ENCODE results near the gene SLC6A6.

The SLC6A6 gene

DNA sequence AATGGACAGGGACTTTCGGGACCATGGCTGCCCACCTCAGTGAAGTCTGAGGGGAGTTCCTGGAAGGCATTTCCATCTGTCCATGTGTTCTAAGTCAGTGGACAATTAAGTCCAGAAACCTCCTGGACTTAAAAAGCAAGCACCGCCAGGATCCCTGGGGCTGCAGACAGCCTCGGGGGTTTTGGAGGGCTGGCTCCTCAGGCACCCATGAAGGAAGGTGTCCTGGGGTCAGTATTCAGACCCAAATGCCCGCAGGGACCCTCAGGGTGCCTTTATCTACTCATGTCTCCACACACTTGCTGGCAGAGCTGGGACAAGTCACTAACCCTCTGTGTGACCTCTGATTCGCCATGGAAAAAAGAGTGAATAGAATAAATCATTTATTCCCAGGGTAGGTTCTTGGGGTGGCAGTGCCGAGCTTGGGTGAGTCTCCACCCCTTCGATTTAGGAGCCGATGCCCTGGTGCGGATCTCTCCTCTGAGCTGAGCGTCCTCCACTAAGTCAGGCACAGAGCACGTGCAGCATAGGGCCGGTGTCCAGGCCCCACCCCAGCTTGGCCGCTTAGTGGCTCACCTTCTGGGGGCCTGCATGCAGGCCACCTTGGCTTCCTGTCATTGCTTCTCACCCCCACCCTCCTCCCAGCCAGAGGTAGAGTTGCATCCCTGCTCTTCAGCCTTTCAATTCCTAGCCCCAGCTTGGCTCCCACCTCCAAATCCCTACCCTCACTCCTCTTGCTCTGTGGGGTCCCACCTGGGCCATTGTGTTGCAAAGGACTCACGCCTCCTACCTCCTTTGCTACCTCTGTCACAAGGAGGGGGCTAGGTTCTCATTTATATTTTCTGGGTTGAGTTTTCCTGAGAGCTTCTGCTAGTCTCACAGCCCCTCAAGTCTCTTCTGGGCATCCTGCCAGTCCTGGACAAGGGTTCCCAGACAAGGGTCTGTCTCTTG lies 19.9 kb downstream of the SLC6A6 start:
- no peak for DNase-seq (ENCODE audit: low spot score)

- DNase-seq (ENCODE audit: low spot score), result peak; percentile 76
Observed at GRCh38 chr3:14423197-14423743, 20.9 kb downstream of the SLC6A6 start.

GRCh38 chr3:14423963-14424362 lies 21.6 kb downstream of the SLC6A6 start:
- DNase-seq (ENCODE audit: low spot score), result no peak

DNA sequence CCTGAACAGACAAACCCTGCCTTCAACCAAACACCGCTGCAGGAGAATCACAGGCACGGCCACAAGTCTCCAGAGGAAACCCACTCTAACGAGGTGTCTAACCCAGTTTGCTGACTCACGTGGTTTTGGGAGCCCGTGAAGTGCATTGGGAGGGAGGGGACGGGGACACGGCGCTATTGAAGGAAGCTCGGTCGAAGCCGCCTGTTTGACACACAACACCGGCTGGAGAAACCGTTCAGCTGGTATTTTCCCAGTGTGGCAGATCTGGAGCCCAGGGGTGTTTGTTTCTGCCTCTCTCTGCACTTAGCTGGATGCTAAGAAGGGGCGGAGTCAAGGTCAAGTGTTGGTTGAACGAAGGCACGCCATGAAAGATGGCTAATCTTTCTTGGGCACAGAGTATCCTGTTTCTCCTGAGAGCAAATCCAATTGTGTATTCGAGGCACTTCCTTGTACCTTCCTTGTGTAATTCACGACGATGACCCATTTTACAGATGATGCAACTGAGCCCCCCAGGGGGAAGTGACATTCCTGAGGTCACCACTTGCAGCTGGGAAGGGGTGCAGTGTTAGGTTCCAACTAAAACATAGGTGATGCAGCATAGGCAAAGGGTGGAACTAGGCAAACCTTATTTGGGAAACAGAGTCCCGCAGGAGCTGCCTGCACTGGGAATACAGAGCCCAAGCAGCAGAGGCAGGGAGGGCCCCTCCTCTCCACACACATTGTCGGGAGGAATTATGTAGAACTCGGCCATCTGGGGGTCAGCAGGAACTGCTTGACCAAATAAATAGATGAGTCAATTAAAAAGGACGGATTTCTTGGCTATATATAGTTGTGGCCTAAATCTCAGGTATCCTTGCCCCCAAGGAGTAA lies 22.5 kb downstream of the SLC6A6 start:
- DNase-seq (ENCODE audit: low spot score), result no peak

- peak; percentile 66 for DNase-seq (ENCODE audit: low spot score)
Observed at GRCh38 chr3:14425581-14426304, 23.3 kb downstream of the SLC6A6 start.

GRCh38 chr3:14426305-14426620 lies 23.9 kb downstream of the SLC6A6 start:
- no peak for DNase-seq (ENCODE audit: low spot score)

DNA sequence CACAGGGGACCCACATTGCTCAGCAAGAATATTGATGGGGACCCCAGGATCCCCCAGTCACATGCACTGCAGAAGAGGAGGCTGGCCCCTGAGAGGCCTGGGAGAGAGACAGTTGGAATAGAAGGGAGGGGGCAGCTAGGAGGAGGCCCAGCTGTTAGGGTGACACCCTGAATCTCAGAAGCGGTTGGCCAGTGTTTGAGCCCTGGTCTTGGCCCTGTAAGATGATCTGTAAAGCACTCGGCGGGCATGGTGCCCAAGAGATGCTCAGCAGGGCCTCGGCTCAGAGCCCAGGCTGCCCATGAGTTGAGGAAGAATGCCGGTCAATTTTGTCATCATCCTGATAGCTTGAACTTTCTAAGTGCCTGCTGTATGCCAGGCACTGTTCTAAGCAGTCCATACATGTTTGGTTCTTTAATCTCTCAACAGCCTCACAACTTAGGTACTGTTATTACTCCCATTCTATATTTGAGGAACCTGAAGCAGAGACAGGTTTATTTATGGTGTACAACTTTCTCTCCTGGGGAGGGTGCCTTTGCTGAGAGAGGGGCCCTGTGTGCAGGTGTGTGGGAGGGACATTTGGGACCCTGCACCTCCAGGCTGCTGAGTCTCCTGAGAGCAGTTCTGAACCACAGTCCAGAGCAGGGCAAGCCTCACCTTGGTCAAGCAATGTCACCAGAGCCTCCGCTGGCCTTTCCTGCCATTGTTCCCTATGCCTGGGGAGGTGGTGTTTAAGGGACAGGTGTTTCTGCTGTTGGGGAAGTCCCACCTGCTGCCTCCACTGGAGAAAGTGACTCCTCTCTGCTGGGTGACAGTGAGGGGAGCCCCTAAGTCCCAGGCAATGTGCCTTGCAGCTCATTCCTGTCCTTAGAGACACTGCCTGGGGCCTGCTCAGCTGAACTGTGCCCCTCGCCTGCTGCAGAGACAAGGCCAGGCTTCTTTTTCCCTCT lies 26.0 kb downstream of the SLC6A6 start:
- DNase-seq (ENCODE audit: low spot score), result no peak

GRCh38 chr3:14429237-14429636 lies 26.8 kb downstream of the SLC6A6 start:
- no peak for DNase-seq (ENCODE audit: low spot score)

DNA sequence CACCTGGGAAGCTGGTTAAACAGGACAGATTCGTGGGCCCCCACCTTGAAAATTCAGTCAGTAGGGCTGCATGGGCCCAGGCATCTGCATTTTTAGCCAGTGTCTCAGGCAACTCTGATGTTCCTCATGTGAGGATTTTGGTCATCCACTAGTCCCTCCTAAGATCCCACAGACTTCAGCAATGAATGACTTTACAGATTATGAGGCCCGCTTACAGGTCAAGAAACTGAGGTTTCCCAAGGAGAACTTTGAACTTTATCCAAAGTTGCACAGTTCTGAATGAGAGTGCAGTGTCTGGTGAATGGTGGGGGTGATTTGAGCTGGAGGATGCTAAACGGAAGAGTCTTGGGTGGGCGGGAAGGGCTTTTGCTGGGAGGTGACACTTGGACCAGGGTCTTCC lies 27.2 kb downstream of the SLC6A6 start:
- no peak for DNase-seq (ENCODE audit: low spot score)

GRCh38 chr3:14430053-14430452 lies 27.6 kb downstream of the SLC6A6 start:
- no peak for DNase-seq (ENCODE audit: low spot score)

DNA sequence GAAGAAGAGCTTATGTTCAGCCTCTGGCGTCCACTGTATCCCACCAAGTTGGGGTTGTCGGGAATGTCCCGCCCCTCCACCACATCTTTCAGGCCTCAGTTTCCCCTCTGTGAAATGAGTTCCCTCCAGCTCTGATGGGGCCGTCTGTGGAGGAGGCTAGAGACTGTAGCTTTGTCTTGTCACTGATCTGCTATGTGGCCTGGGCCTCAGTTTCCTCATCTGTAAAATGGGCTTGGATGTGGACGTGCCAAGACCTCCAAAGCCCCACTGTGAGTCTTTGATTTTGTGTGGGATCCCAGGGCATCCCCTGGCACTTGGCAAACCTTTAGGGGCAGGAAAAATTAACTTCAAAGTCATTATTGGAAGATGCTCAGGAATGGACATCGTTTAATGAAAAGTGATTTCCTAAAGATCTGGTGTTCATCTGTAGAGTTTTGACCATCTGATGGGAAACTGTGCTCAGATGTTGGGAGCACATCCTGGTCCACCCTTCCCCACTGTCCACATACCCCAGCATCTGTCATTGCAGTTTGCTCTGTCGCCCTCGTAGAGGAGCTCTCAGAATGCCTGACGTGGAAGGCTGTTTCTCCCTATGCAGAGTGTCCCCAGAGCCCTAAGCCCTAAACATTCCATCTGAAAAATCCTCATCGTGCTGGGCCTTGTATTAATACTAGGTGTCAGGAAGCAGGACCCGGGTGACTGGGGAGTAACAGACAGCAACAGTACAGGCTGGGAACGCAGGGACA lies 28.5 kb downstream of the SLC6A6 start:
- DNase-seq (ENCODE audit: low spot score), result no peak

DNA sequence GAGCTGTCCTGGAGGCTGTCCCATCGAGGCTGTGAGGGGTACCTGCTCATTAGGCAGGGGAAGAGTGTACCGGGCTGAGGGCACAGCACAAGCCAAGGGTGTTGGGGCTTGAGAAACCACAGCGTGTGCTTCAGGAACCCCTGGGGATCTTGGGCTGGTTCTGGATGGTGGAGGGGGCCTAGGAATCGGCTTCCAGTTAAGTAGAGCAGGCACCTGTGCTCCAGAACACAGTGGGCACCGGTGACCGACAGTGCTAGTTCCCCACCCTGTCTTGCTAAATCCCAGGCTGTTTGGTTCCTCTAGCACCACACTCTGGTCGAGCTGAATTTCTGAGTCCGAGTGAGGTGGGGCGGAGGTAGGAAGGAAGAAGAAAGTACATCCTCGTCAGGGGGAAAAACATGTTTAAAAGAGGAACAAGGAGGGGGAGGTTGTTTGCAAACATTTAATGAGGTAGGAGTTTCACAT lies 29.1 kb downstream of the SLC6A6 start:
- DNase-seq (ENCODE audit: low spot score), result no peak

GRCh38 chr3:14431917-14432834 lies 29.8 kb downstream of the SLC6A6 start:
- DNase-seq (ENCODE audit: low spot score), result peak; percentile 95

DNA sequence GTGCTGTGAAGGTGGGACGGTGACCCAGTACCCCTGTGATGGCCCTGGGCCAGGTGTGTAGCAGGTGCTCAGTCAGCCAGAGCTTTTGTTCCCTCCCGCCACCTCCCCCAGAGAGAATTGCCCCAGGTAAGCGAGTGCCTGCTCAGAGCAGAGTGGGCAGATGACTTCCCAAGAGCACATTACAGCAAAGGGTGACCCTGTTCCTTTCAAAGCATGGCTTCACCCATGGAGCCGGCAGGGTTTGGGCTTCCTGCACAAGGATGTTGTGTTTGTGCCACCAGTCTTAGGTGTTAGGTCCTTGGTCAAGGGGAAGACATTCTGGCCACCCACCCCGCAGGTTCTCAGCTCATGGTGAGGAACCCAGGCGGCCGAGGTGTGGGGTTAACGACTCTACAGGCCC lies 30.7 kb downstream of the SLC6A6 start:
- no peak for DNase-seq (ENCODE audit: low spot score)

- peak; percentile 53 for DNase-seq (ENCODE audit: low spot score)
Observed at GRCh38 chr3:14434126-14434497, 31.7 kb downstream of the SLC6A6 start.

DNA sequence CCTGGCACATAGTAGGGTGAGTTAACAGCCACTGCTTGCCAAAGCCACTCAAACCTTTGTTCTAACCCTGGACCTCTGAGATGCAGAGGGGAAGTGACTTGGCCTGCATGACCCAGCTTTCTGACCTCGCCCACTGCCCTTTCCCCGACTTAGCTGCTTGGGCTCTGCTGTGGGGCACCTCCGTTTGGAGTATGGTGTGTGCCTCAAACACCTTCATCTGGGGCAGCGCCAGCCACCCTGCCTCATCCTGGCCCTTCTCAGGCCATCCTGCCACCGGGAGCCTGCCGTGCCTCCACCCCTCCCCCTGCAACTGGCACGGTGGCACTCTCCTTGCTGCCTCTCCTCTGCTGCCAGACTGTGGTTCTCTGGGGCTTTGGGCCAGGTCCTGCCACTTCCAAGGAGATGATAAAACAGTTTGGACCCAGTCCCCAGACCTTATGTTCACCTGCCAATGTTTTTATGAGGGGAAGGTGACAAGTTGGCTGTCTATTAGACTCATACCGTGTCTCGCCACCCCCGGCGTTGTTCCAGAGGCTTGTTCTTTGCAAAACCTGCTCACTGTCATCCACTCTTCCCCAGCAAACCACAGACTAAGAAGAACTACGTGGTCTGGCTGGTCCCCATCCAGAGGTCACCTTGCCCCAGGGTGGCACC lies 32.2 kb downstream of the SLC6A6 start:
- no peak for DNase-seq (ENCODE audit: low spot score)

- peak; percentile 74 for DNase-seq (ENCODE audit: low spot score)
Observed at GRCh38 chr3:14435175-14436014, 33.0 kb downstream of the SLC6A6 start.

GRCh38 chr3:14436954-14437281 lies 34.5 kb downstream of the SLC6A6 start:
- no peak for DNase-seq (ENCODE audit: low spot score)

All from kidney tubule cell (primary cell).